ENCODE results near the gene FGF14.

DNA sequence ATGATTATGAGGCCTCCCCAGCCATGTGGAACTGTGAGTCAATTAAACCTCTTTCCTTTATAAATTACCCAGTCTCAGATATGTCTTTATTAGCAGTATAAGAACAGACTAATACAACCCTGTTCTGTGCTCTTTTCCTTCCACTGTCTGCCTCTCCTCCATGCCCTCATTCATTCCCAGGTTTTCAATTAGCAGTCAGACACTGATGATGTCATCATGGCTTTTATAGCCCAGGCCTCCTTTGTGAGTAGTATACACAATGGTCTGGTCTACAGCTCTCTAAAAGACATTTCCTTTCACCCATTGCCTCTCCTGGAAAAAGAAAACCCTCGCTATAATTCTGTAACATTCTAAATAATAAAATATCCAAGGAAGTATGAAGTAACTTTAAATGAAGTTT, 25.5 kb downstream of the FGF14 start:
- TF ChIP-seq, protein P1, sequence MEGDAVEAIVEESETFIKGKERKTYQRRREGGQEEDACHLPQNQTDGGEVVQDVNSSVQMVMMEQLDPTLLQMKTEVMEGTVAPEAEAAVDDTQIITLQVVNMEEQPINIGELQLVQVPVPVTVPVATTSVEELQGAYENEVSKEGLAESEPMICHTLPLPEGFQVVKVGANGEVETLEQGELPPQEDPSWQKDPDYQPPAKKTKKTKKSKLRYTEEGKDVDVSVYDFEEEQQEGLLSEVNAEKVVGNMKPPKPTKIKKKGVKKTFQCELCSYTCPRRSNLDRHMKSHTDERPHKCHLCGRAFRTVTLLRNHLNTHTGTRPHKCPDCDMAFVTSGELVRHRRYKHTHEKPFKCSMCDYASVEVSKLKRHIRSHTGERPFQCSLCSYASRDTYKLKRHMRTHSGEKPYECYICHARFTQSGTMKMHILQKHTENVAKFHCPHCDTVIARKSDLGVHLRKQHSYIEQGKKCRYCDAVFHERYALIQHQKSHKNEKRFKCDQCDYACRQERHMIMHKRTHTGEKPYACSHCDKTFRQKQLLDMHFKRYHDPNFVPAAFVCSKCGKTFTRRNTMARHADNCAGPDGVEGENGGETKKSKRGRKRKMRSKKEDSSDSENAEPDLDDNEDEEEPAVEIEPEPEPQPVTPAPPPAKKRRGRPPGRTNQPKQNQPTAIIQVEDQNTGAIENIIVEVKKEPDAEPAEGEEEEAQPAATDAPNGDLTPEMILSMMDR (IDR thresholded peaks at IDR 0.05; ENCODE audit: insufficient read depth, low read length, poor library complexity, severe bottlenecking): no peak
- no peak for TF ChIP-seq EZH2phosphoT487 (conservative IDR thresholded peaks at IDR 0.05; ENCODE audit: low read length)
